ENCODE data around the gene LGMN. TPM values are rescaled to one million over a fixed set of nuclear protein-coding genes. Genes with fewer than 3 reads are reported as not detected.

Gene LGMN
- total and polyA plus RNA-seq, 2 of the 13 experiments (the other 11 are each of a cell fraction or from before 2014, with no cell fraction given) = 28.9 to 76.4 TPM

DNA sequence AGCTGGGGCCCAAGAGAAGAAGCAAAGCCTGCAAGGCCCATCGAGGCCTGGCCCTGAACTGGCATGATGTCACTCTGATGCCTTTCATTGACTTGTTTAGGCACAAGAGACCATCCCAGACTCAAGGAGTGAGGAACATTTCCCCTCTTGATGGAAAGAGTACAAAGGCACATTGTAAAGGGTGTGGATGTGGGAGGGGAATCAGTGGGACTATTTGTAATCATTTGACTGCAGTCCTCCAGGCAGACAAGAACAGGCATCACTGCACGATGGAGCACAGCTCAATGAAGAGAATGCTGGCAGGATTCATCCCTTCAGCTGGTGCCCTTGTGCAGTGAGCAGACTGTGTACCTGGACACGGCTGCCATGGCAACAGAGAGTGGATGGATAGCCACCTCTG is 87.9 kb downstream of the LGMN start:
- no TSS peak for BruUV-seq (replicated peaks)
- POLR2A ChIA-PET = no interaction called here
- TF ChIP-seq, protein P1, sequence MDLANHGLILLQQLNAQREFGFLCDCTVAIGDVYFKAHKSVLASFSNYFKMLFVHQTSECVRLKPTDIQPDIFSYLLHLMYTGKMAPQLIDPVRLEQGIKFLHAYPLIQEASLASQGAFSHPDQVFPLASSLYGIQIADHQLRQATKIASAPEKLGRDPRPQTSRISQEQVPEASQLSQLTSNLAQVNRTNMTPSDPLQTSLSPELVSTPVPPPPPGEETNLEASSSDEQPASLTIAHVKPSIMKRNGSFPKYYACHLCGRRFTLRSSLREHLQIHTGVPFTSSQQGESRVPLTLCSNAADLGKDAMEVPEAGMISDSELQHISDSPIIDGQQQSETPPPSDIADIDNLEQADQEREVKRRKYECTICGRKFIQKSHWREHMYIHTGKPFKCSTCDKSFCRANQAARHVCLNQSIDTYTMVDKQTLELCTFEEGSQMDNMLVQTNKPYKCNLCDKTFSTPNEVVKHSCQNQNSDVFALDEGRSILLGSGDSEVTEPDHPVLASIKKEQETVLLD (CRISPR knock-in tag; IDR thresholded peaks at IDR 0.05; ENCODE audit: low read depth) = no peak
- TF ChIP-seq ZNF460 (CRISPR knock-in tag; IDR thresholded peaks at IDR 0.05; ENCODE audit: borderline replicate concordance) = no peak
- TF ChIP-seq, protein P2, sequence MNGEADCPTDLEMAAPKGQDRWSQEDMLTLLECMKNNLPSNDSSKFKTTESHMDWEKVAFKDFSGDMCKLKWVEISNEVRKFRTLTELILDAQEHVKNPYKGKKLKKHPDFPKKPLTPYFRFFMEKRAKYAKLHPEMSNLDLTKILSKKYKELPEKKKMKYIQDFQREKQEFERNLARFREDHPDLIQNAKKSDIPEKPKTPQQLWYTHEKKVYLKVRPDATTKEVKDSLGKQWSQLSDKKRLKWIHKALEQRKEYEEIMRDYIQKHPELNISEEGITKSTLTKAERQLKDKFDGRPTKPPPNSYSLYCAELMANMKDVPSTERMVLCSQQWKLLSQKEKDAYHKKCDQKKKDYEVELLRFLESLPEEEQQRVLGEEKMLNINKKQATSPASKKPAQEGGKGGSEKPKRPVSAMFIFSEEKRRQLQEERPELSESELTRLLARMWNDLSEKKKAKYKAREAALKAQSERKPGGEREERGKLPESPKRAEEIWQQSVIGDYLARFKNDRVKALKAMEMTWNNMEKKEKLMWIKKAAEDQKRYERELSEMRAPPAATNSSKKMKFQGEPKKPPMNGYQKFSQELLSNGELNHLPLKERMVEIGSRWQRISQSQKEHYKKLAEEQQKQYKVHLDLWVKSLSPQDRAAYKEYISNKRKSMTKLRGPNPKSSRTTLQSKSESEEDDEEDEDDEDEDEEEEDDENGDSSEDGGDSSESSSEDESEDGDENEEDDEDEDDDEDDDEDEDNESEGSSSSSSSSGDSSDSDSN (CRISPR knock-in tag; IDR thresholded peaks at IDR 0.05) = no peak
- TF ChIP-seq, protein P3, sequence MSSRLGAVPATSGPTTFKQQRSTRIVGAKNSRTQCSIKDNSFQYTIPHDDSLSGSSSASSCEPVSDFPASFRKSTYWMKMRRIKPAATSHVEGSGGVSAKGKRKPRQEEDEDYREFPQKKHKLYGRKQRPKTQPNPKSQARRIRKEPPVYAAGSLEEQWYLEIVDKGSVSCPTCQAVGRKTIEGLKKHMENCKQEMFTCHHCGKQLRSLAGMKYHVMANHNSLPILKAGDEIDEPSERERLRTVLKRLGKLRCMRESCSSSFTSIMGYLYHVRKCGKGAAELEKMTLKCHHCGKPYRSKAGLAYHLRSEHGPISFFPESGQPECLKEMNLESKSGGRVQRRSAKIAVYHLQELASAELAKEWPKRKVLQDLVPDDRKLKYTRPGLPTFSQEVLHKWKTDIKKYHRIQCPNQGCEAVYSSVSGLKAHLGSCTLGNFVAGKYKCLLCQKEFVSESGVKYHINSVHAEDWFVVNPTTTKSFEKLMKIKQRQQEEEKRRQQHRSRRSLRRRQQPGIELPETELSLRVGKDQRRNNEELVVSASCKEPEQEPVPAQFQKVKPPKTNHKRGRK (CRISPR knock-in tag; IDR thresholded peaks at IDR 0.05) = no peak
- no peak for TF ChIP-seq ZNF790 (CRISPR knock-in tag; IDR thresholded peaks at IDR 0.05; ENCODE audit: borderline replicate concordance)
- TF ChIP-seq NFYB (CRISPR knock-in tag; IDR thresholded peaks at IDR 0.05) = no peak
- TF ChIP-seq, protein P4, sequence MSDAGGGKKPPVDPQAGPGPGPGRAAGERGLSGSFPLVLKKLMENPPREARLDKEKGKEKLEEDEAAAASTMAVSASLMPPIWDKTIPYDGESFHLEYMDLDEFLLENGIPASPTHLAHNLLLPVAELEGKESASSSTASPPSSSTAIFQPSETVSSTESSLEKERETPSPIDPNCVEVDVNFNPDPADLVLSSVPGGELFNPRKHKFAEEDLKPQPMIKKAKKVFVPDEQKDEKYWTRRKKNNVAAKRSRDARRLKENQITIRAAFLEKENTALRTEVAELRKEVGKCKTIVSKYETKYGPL (CRISPR knock-in tag; IDR thresholded peaks at IDR 0.05) = no peak
- no peak for TF ChIP-seq IKZF4 (CRISPR knock-in tag; IDR thresholded peaks at IDR 0.05; ENCODE audit: borderline replicate concordance, low read depth, not compliant biosample characterization)
- no peak for TF ChIP-seq DMAP1 (CRISPR knock-in tag; IDR thresholded peaks at IDR 0.05)
- no peak for TF ChIP-seq ZNF296 (CRISPR knock-in tag; conservative IDR thresholded peaks at IDR 0.05)
- TF ChIP-seq, protein P5, sequence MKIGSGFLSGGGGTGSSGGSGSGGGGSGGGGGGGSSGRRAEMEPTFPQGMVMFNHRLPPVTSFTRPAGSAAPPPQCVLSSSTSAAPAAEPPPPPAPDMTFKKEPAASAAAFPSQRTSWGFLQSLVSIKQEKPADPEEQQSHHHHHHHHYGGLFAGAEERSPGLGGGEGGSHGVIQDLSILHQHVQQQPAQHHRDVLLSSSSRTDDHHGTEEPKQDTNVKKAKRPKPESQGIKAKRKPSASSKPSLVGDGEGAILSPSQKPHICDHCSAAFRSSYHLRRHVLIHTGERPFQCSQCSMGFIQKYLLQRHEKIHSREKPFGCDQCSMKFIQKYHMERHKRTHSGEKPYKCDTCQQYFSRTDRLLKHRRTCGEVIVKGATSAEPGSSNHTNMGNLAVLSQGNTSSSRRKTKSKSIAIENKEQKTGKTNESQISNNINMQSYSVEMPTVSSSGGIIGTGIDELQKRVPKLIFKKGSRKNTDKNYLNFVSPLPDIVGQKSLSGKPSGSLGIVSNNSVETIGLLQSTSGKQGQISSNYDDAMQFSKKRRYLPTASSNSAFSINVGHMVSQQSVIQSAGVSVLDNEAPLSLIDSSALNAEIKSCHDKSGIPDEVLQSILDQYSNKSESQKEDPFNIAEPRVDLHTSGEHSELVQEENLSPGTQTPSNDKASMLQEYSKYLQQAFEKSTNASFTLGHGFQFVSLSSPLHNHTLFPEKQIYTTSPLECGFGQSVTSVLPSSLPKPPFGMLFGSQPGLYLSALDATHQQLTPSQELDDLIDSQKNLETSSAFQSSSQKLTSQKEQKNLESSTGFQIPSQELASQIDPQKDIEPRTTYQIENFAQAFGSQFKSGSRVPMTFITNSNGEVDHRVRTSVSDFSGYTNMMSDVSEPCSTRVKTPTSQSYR (CRISPR knock-in tag; IDR thresholded peaks at IDR 0.05; ENCODE audit: borderline replicate concordance) = no peak
- H2AFZ ChIP-seq (ENCODE audit: low read length) = no peak overlapping the region
- no peak overlapping the region for H3K4me3 ChIP-seq (replicated peaks in 1 of 3; ENCODE audit: insufficient read depth in 1 of 3, low read depth in 2 of 3, low read length in 3 of 3)
- no peaks in the 10 kb centered on the region for H3K4me1 ChIP-seq (ENCODE audit: insufficient read depth, low read length)
- H4K20me1 ChIP-seq (ENCODE audit: insufficient read depth, low read length) = no peaks in the 10 kb centered on the region
- H3K27ac ChIP-seq (ENCODE audit: extremely low read length, insufficient read depth, low read length) = no peak overlapping the region
- ATAC-seq = no peak
- H3K9me3 ChIP-seq (ENCODE audit: low read length) = no peaks in the 10 kb centered on the region
- in situ Hi-C loops (cut with HindIII; ENCODE audit: extremely low pct_ligation_motif_present, low pct_unique_long_range_greater_than_20kb) = no loop called here
- FAIRE-seq = no peak
- H3K4me2 ChIP-seq (ENCODE audit: low read depth, low read length) = no peak overlapping the region
- no peak overlapping the region for H3K9ac ChIP-seq (ENCODE audit: insufficient read depth, low read depth, low read length)
- CTCF ChIA-PET (ENCODE audit: low intra/inter-chr PET ratio, low total read pairs) = no interaction called here
- WGBS (ENCODE audit: low lambda C conversion rate) = 92% methylated on average over 3 of the region's 3 CpGs
- no peak for DNase-seq (ENCODE audit: low spot score)
- intact Hi-C loops (cut with micrococcal nuclease; ENCODE audit: unreplicated experiment) = no loop called here
- H3K79me2 ChIP-seq (ENCODE audit: insufficient read depth, low read length) = no peaks in the 10 kb centered on the region
- H3K36me3 ChIP-seq (replicated peaks in 1 of 2; ENCODE audit: control insufficient read depth in 1 of 2, insufficient read depth in 2 of 2, low read length in 2 of 2) = peaks cover 2 to 7% of the 10 kb centered on the region in 2 experiments; a peak in 1 of 5 replicates
- no peaks in the 10 kb centered on the region for H3K27me3 ChIP-seq (ENCODE audit: control insufficient read depth in 1 of 2, insufficient read depth in 2 of 2, low read length in 2 of 2)
